Epithelial cell of proximal tubule (primary cell): ENCODE measurements around the gene CLIP4. TPM values are rescaled to one million over a fixed set of nuclear protein-coding genes. Genes with fewer than 3 reads are reported as not detected.

Experiments
- DNase-seq: peaks from one replicate; pipeline ENCODE4 v3.0.0-alpha.2; 2011; ENCODE audit warnings: low read depth
- H3K4me3 ChIP-seq: 2 replicates; pipeline ENCODE4 v1.5.1; 2011; ENCODE audit warnings: low read depth, mild to moderate bottlenecking, low read length
- total RNA-seq: library from RNA; depleted of rRNA; stranded (reverse); fragments of >200 nt; gene quantifications from 2 replicates; pipeline ENCODE4 v1.2.3, GENCODE V29; 2015
- TF ChIP-seq, protein P1 (sequence below): conservative IDR thresholded peaks from 2 replicates; pipeline ENCODE4 v1.5.1; 2012; ENCODE audit warnings: low read depth, mild to moderate bottlenecking, low read length

Gene CLIP4
- total RNA-seq, 1 donor from 2014 or later = 22.8 TPM

DNA sequence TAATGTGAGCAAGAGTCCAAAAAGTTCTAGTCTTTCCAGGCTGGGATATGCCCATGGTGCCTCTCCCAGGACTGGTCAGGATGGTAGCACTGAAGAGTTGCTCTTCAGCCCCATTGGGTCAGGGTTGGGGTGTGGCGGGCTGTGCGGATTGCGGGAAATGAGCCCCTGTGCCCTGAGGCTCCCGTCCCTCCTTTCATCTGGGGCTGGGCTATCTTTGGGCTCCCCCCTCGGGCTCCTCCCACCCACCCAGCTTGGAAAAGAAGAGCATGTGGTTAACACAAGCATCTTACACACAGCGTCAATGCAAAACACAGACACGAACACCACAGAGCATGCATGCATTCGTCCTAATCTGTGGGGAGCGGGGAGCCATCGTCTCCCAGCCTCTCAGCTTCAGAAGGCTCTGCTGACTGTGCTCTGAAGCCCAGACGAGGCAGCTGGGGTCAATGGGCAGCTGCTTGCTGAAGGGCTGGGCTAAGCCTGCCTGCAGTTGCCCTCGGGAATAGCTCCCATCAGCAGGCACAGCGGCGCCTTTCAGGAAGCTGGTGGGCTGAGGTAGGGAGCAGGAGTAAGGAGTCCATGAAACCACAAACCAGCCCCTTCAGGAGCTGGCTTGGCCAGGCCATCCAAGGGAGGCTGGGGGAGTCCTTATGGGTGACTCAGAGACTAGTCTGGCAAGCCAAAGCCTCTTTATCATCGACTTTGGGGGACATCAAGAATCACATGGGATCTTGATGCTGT, 112.9 kb downstream of the CLIP4 start:
- TF ChIP-seq, protein P1, sequence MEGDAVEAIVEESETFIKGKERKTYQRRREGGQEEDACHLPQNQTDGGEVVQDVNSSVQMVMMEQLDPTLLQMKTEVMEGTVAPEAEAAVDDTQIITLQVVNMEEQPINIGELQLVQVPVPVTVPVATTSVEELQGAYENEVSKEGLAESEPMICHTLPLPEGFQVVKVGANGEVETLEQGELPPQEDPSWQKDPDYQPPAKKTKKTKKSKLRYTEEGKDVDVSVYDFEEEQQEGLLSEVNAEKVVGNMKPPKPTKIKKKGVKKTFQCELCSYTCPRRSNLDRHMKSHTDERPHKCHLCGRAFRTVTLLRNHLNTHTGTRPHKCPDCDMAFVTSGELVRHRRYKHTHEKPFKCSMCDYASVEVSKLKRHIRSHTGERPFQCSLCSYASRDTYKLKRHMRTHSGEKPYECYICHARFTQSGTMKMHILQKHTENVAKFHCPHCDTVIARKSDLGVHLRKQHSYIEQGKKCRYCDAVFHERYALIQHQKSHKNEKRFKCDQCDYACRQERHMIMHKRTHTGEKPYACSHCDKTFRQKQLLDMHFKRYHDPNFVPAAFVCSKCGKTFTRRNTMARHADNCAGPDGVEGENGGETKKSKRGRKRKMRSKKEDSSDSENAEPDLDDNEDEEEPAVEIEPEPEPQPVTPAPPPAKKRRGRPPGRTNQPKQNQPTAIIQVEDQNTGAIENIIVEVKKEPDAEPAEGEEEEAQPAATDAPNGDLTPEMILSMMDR = no peak
- H3K4me3 ChIP-seq = no peak overlapping the region
- DNase-seq = no peak

GRCh38 chr2:29228947-29229346, 113.7 kb downstream of the CLIP4 start:
- DNase-seq = no peak
- H3K4me3 ChIP-seq = no peak overlapping the region
- TF ChIP-seq, protein P1 = no peak

GRCh38 chr2:29229640-29230039, 114.4 kb downstream of the CLIP4 start:
- H3K4me3 ChIP-seq = no peak overlapping the region
- TF ChIP-seq, protein P1 = no peak
- DNase-seq = no peak

DNA sequence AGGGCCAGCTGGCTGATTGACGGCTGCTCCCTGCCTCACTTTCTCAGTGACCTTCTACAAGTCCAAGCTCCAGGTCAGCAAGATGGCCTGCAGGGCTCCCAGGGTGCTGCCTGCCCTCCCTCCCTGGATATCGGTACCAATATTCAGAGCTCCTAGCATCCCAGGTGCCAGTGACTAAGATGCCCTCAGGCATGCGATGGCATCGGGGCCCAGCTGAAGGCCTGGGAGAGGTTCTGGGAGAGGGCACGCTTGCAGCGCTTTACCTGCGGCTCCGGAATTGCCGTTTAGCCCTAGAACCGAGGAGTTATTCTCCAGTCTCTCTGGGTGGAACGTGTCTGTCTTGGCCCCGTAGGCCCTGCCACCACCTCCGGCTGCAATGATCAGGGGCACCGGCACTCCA, 116.8 kb downstream of the CLIP4 start:
- TF ChIP-seq, protein P1 = no peak
- no peak overlapping the region for H3K4me3 ChIP-seq
- no peak for DNase-seq

DNA sequence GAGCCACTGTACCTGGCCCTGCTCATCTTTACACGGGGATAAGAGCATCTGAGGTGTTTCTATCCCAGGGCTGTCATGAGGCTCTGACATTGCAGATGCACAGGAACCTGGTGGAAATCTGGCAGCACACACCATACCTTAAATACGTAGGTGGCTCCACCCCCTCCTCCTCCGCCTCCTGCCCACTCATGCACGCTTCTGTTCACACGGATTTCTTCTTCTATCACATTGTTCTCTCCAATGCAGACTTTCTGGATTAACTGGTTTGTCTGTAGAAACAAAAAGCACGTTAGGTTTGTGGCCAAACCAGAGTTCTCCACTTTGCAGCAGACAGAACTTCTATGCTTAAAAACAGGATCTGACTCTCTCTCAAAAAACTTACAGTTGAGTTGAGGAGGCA, 118.2 kb downstream of the CLIP4 start:
- DNase-seq = no peak
- TF ChIP-seq, protein P1 = no peak
- no peak overlapping the region for H3K4me3 ChIP-seq

DNA sequence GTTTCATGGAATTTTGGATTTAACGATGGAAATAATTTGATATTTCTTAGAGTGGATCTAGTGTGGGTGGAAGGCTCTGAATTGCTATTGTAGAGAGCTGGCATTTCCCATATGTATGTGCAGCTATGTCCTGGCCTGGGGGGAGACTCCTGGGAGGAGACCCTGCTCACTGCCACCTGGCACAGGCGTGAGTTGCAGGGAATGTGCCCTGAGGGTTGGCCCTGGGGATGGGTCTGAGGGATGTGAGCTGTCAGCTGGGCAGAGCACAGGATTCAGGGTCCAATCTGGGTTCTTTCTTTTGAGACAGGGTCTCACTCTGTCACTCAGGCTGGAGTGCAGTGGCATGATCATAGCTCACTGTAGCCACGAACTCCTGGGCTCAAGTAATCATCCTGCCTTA, 120.2 kb downstream of the CLIP4 start:
- no peak for DNase-seq
- TF ChIP-seq, protein P1 = no peak
- no peak overlapping the region for H3K4me3 ChIP-seq

GRCh38 chr2:29236074-29236473, 120.9 kb downstream of the CLIP4 start:
- TF ChIP-seq, protein P1 = no peak
- DNase-seq = no peak

More at GRCh38 chr2:29236074-29236473, 120.9 kb downstream of the CLIP4 start:
- no peak overlapping the region for H3K4me3 ChIP-seq
